Muscle of back (tissue), 11 donors: ENCODE data around the gene POFUT2. TPM values are rescaled to one million over a fixed set of nuclear protein-coding genes. Genes with fewer than 3 reads are reported as not detected.
A peak's percentile ranks its signal among the peaks of the same experiment; 100 is the strongest.

ENCODE experiments used
- DNase-seq, 3 donors: peaks; one replicate each; pipeline versions ENCODE4 v3.0.0 to v3.0.0-alpha.2; 2013
- polyA plus RNA-seq, 10 donors: library from polyadenylated mRNA; unstranded; fragments of 120-200 nt; gene quantifications; one replicate each; pipeline ENCODE4 v1.2.1, GENCODE V29; 2013; ENCODE audit not compliant: insufficient read length in 10 of 10

Gene POFUT2
- polyA plus RNA-seq, 10 donors = 30.6 to 44.3 (median 39.3) TPM

DNA sequence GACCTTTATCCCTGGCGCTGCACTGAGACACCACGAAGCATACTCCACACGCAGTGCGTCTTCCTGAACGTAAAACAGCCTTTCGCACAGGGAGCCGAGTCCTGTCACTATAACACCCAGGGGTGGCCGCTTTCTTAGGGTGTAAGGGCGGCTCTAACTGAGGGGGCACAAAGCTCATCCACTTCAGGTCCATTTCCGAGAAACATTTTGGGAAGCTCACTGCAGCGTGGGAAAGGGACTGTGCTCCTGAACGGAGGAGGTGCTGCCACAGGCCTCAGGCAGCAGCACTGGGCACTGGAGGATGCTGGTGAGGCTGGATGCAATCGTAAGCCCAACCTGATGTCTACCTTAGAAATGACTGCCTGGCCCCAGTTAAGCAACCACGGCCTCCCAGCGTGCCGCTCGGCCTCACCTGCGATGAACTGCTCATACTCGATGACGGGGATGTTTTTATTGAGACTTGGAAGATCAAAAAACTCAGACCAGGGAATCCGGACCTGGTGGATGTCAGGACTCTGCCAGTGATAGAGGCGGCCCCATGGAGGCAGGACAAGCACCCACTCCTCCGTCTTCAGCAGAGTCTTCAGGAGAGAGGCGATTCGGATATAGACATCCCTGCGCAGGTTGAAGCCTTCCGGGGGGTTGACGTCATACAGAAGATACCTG is 2.3 kb downstream of the POFUT2 start:
- no peak for DNase-seq

DNA sequence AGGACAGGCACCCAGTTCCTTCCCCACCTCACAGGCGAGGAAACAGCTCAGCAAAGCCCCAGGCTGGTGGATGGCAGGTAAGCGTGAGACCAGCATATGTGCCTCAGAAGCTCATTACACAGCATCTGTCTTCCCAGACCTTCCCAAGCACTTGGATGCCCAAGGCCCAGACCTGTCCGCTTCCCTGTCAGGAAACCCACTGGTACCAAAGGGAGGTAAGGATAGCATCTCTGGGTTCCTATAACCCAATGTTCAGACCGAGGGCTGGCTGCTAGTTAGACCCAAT is 3.3 kb downstream of the POFUT2 start:
- no peak for DNase-seq

DNA sequence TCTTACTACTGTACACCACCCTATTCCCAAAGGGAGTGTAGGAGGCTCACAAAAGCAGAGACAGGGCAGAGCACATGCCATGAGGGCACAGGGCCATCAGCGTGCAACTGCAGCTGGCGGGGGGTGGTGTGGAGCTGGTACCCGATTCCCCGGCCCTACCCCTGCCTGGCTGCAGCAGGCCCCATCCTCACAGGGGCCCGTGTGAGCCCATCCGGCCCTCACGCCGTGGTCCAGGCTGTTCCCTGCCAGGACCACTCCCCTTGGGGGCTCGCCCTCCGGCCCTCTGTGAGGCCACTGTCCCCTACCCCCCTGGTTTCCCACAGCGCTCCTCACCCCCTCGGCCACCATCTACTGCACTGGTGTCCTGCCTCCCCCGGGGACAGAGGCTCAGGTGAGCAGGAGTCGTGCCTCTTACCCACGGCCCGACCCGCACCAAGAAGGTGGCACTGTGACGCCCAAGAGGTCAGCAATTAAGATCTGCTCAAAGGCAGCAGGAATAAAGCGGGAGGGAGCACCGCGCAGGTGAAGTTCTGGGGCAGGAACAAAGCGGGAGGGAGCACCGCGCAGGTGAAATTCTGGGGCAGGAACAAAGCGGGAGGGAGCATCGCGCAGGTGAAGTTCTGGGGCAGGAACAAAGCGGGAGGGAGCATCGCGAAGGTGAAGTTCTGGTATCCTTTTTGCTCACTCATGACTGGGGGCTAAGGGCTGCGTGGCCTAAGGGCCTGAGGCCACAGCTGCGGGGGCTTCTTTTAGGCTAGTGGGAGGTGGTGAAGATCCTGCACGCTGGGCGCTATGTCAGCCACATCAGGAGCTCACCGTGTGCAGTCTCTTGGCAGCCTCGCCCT is 3.9 kb downstream of the POFUT2 start:
- no peak for DNase-seq

DNA sequence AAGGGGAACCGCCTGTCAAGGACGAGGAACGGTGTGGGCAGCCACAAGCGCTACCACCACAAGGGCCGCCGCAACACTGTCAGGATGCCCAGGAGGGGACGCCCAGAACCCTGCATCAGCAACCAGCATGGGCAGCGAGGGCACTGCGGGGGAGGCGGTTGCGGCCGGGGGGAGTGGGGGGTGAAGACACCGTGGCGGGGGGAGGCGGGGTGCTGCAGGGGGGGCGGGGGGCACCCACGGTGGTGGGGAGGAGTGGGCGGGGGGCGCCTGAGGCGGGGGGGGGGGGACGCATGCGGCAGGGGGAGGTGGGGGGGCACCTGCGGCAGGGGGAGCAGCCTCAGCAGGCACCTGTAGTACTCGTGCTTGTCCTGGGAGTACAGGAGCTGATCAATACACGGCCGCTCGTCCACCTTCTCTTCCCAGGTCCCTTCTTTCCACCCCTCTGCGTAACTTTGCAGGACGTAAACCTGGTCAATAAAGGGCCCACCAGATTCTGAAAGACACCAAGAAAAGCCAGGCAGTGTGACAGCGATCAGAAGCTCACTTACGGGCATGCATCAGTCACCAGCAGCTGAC is 4.6 kb downstream of the POFUT2 start:
- no peak for DNase-seq

DNA sequence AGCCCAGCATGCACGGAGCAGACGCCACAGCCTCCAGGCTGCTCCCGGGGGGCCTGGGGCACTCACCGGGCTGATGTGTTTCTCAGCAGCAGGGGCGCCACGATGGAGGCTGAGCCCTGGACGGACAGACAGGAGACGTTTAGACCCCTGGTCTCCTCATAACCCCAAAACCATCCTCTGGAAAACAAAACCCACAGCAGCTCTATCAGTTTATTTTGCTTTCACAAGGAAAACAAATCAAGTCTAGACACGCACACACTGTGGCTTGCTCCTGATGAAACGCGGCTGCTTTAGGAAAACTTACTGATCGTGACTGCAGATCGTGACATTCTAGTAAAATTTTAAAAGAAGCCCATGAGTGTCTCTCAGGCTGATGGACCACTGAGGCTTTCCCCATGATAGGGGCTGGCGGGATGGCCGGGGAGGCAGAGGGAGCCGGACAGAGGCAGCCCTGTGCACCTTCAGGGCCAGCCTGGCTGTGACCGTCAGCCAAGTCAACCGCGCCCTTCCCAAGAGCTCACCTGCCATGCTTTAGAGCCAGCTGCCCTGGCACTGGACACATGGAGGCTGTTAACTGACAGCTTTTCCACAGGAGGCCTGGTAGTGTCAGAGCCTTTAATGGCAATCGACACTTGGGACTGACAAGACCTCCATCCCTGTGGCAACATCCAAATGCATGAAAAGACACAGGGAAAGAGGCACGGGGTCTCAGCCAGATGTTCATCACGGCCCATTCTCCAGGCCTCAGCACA is 5.2 kb downstream of the POFUT2 start:
- DNase-seq = no peak

DNA sequence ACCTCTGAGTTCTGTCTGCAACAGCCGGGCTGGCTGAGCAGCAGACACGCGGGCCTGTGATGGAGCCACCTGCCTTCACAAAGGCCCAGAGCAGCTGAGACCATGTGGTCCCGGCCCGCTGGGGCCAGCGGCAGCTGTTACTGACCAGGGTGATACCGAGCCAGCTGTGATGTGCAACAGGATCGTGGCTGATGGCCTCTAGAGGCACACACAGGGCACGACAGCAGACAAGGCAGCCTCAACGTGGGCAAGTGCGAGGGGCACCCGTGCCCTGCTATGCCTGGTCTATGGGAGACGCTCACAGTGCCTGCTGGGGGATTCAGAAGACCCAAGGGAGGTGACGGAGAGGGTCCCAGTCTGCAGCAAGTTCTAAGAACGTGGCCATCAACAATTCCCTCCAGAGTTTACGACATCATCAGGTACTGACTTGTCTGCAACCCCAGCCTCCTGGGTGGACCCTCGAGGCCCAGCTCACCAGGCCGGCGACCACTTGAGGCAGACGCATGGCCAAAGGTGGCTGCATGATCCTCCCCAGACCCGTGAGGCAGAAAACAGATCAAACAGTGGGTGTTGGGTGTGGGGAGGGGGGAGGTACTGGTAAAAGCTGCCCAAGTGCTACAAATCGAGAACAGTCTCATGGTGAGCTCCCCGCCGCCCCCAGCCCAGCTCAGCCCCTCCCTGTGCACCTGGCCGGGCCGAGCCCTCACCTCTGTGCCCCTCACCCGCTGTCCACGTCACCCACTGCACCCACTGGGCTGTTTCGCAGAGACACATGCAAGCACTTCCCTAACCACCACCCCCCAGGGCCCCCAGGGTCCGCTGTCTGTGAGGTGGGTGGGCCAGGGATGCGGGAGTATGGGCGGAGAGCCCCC is 6.0 kb downstream of the POFUT2 start:
- DNase-seq = peak; percentile 41 to 70 (median 47)

DNA sequence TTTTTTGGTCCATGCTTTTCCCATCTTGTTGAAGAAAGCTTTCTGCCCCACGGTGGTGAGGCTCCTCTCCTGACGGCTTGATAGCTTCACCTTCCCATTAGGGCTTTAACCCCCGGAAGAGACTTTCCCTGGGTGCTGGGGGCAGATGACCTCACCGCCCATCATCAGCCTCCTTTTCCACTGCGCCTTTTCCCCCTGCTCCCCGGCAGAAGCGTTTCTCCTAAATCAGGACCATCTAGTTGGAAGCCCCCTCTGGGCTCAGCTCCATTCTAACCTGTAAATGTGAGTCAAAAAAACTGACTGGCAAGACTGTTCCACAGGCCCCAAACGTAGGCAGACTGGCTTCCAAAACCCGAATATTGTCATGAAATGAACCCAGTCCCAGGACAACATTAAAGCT is 6.7 kb downstream of the POFUT2 start:
- DNase-seq = no peak

DNA sequence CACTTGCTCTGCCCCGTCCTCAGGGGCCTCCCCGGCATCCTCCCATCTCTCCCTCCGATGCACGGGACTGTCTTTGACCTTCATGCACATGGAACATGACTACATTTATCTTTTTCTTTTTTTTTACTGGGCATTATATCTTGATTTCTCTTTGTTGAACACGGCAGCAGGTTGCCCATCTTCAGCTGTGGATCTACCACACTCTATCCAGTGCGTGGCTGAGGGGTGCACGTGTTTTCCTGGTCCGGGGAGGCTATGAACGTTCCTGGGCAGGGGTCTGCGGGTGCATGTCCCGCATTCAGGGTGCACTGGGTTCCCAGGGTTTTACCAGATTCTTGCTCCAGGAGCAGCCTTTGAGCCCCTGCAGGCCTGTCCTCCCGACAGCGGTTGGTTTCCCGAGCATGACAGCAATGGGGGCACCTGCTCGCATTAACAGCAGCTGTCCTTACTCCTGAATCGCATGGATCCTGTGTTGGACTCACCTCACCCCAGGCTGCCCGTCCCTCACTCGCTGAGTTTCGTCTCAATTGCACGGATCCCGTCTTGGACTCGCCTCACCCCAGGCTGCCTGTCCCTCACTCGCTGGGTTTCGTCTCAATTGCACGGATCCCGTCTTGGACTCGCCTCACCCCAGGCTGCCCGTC is 7.4 kb downstream of the POFUT2 start:
- DNase-seq = no peak

DNA sequence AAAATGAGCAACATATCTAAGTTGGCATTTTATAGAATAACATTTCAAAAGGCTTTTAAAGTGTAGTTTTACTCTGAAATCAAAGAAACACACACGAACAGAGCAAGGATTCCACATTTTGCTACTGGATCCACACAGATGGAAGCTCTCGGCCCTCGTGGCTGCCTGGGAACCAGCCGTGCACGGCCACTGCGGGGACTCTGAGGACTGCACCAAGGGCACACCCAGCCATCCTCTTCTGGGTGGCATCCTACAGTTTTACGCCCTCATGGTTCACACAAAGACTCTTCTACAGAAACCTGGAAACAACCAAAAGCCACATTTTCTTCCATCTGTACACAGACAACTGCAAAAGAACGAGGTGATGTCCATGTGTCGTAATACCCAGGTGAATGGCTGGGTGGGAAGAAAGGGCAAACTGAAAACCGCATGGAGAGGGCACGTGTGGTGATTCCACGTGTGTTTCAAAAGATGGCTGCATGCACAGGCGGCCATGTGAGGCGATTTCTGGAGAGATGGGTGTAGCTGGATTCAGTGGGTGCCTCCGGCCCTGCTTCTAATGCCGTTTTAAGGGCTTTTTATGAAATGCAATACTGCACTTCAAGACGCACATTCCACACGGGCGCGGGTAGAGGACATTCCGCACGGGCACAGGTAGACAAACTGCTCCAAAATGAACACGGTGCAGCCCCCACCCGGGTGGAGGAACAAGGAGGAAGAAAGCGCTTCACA is 8.1 kb downstream of the POFUT2 start:
- no peak for DNase-seq

DNA sequence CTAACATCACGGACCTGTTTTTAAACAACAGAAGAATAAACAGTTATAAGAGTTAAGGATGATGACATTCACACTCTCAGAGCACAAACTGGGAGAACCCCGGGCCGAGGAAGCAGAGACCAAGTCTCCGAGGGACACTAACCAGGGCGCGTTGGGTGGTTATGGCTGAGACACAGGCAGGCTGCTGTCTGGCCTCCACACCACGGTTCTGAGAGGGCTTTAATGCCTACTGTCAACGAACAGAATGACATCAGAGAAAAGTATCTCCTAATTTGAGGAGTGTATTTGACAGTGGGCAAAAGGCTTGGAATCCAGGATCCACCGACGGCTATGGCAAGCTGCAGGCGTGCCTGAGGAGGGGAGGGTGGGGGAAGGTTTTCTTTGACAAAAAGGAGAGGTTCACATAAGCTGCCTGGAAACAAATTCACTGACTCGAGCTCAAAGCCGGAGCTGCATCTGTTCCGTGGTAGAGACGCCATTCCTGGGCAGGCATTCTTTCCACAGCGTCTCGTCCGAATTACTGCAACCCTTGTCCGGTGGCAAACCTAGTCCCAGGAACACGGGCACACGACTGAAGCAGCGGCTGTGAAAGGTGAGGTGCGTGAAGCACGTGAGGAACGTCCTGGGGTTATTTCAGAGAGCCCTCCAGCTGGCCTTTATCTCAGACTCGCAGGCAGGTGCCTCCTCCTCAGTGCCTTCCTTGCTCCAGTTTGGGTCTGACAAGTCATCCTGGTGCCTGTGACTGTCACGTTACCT is 9.4 kb downstream of the POFUT2 start:
- no peak for DNase-seq

DNA sequence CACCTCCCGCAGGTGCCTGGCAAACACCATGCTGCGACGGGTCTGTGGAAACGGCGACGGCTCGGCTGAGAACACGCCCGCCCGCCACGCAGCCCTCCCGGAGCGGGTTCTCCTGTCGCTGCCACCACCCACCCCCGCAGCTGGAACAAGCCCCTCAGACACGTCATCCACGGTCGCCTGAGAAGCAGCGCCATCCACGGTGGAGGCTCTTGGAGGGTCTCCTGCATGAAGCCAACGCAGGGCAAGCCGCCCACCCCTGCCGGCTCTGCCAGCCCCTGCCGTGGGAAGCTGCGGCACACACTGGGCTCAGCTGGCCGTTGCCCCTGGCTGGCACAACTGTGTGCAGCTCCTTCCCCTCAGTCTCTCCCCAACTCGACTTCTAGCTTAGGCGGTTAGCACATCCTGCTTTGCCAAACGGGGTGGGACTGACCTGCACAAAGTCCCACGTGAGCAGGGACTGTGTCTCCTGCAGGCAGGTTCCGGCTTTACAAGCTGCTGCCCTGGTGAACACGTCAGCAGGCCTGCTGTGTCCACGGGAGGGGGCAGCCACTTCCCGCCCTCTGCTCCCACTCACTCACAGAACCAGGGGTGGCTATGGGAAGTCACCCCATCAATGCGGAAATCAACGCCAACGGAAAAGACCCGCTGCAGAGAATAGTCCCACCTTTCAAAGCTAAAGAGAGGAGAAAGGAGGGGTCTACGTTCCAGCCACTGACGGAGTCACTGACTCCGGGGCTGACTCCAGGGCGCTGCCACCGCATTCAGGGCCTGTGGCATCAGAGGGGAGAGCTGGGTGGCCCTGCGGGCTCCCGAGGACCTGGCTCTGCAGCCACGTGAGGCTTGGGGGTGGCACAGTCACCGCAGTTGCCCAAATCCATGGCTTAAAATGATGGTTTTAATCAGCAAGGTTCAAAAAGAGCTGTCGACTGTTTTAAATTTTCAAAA is 10.3 kb downstream of the POFUT2 start:
- no peak for DNase-seq

DNA sequence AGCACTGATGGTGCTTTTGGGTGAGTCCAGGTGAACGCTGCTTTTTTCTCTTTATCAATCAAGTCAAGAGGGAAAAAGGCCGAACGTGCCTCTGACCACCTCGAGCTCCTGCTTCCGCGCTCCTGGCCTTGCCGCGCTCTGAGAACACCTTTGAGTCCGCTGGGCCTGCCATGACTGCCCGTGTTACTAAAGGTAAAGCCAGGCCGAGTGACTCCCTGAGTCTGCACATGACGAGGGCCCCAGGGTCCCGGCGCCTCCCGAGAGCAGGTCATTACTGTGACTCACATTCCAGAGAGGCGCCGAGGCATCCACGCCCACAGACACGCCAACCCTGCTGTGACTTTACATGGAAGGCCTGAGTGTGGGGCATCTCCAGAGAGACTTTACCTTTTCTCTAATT is 11.1 kb downstream of the POFUT2 start:
- no peak for DNase-seq

DNA sequence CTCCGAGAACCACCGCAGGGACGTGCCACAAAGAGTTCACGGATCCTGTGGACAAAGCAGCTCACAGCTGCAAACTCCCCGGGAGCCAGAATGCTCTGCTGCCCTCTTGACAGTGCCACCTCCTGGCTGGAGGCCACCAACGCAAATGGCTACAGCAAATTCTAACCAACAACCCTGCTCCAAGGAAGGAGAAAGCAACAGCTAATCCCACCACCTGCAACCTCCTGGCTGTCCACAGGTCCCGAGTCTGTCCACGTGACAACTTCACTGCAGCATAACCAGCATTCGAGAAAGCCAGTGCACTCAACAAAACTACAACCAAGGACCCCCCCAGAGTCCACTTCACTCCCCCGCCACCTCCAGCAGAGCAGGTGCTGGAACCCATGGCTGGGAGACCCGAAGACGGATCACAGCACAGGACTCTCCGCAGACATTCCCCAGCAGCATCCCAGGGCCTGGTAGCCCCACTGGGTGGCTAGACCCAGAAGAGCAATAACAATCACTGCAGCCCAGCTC is 17.3 kb downstream of the POFUT2 start:
- no peak for DNase-seq

DNA sequence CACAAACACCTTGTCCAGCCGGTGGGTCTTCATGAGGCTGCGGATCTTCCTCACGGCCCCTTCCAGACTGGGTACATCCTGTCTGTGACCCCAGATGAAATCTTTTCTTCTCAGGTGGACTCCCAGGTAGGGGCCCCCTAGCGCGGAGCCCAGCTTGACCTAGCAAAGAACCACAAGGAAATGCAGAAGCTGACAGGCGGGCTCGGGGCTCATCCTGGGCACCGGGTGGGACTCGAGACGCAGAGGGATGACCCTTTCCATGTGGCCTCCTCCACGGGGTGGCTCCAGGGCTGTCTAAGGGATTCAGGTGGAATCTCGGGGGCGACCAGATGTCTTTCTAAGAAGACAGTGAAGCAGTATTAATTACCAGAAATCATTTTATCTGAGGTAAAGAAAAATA is 17.8 kb downstream of the POFUT2 start:
- DNase-seq = no peak

DNA sequence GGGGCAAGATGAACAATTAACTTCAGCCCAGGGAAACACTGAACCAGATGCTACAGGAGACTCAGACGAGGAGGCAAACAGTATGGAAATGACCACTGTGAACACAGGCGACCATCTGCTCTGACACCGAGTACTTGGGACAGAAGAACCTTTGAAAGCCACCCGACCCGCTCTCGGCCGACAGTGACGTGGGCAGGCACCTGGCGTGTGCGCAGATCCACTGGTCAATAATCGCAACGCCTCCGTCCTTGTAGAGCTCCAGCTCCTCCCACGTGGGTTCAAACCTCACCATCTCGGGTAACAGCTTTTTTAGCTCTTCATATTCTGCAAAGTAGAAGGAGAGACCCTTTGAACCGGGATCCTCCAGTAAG is 20.3 kb downstream of the POFUT2 start:
- no peak for DNase-seq

DNA sequence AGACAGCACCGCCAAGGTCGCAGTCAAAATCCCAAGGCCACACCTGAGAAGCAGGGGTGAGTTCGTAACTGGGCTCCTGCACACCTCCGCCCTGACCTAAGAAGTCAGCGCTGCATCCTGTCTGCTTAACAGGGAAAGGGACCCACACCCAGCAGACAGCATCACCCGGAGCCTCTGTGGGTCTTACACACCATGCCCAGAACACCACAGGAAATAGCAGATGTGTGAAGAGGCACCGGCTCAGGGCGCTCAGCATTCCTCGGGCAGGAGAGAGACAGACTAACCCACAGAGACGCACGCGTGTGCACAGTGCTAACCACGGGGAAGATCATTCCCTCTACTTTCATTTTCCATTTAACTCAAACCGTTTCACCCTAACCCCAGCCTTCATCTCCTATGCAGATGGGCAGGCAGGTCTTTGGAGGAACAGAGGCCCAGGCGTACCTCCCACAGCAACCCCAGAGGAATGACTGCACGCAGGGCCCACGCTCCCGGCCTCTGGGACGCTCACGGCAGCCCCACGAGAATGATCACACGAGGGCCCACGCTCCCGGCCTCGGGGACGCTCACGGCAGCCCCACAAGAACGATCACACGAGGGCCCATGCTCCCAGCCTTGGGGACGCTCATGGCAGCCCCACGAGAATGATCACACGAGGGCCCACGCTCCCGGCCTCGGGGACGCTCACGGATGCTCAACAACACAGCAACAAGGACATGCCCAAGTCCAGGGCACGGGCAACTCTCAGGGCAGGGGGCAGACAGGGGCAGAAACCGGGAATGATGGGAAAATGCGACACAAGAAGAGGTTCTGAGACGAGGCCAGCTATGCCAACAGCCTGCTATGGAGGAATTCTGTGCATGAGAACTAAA is 20.9 kb downstream of the POFUT2 start:
- DNase-seq = no peak
